Right forelimb (tissue), 1 donor: ENCODE data around the gene ATP6V0B.

Experiments
- DNase-seq: peaks from one replicate; pipeline ENCODE4 v3.0.0-alpha.2; 2018

The ATP6V0B gene

GRCh38 chr1:44008259-44008658 is 33.5 kb downstream of the ATP6V0B start:
- DNase-seq: no peak

- DNase-seq: no peak
Measured at GRCh38 chr1:44010935-44011471, 36.2 kb downstream of the ATP6V0B start.

GRCh38 chr1:44012404-44012803 is 37.6 kb downstream of the ATP6V0B start:
- no peak for DNase-seq

GRCh38 chr1:44012941-44013609 is 38.3 kb downstream of the ATP6V0B start:
- DNase-seq: no peak

GRCh38 chr1:44013949-44014348 is 39.2 kb downstream of the ATP6V0B start:
- DNase-seq: no peak

GRCh38 chr1:44014365-44015104 is 39.8 kb downstream of the ATP6V0B start:
- no peak for DNase-seq

- DNase-seq: no peak
Measured at GRCh38 chr1:44015206-44015605, 40.4 kb downstream of the ATP6V0B start.

GRCh38 chr1:44016041-44016889 is 41.5 kb downstream of the ATP6V0B start:
- DNase-seq: no peak

- no peak for DNase-seq
Measured at GRCh38 chr1:44016890-44017400, 42.2 kb downstream of the ATP6V0B start.

- no peak for DNase-seq
Measured at GRCh38 chr1:44019466-44019948, 44.7 kb downstream of the ATP6V0B start.

GRCh38 chr1:44020464-44020863 is 45.7 kb downstream of the ATP6V0B start:
- no peak for DNase-seq

GRCh38 chr1:44021156-44021555 is 46.4 kb downstream of the ATP6V0B start:
- DNase-seq: no peak

- no peak for DNase-seq
Measured at GRCh38 chr1:44021581-44022321, 47.0 kb downstream of the ATP6V0B start.

- no peak for DNase-seq
Measured at GRCh38 chr1:44024031-44024902, 49.5 kb downstream of the ATP6V0B start.

- no peak for DNase-seq
Measured at GRCh38 chr1:44024903-44025525, 50.3 kb downstream of the ATP6V0B start.

GRCh38 chr1:44025816-44026215 is 51.1 kb downstream of the ATP6V0B start:
- no peak for DNase-seq

GRCh38 chr1:44027320-44027719 is 52.6 kb downstream of the ATP6V0B start:
- DNase-seq: no peak
